Mesendoderm (in vitro differentiated cells): Measurements from ENCODE around the gene ROPN1.

Source experiments
- DNase-seq: peaks from one replicate; pipeline ENCODE4 v3.0.0; 2013
- H2AK5ac ChIP-seq: 2 replicates; pipeline ENCODE4 v1.6.1; 2013; ENCODE audit warnings: low read length, inconsistent platforms
- H2BK120ac ChIP-seq: 2 replicates; pipeline ENCODE4 v1.6.1; 2013; ENCODE audit warnings: low read depth, mild to moderate bottlenecking, low read length, moderate library complexity, mixed read lengths
- H2BK15ac ChIP-seq: replicated peaks from 2 replicates; pipeline ENCODE4 v1.6.1; 2013; ENCODE audit warnings: low read depth, mild to moderate bottlenecking, moderate library complexity
- H2BK5ac ChIP-seq: 2 replicates; pipeline ENCODE4 v1.6.1; 2013; ENCODE audit warnings: low read length, inconsistent platforms
- H3K18ac ChIP-seq: 2 replicates; pipeline ENCODE4 v1.6.1; 2013; ENCODE audit warnings: mild to moderate bottlenecking, low read length, mixed read lengths
- H3K23ac ChIP-seq: one replicate; pipeline ENCODE4 v1.6.1; 2013; ENCODE audit warnings: low read length
- H3K27ac ChIP-seq: 2 replicates; pipeline ENCODE4 v1.5.1; 2013; ENCODE audit warnings: low read depth, mild to moderate bottlenecking, inconsistent platforms, low read length, moderate library complexity
- H3K27me3 ChIP-seq: 2 replicates; pipeline ENCODE4 v1.6.1; 2013; ENCODE audit warnings: low read length, control low read depth, mild to moderate bottlenecking, inconsistent platforms; ENCODE audit not compliant: insufficient read depth, poor library complexity
- H3K36me3 ChIP-seq: 2 replicates; pipeline ENCODE4 v1.6.1; 2013; ENCODE audit warnings: low read length, inconsistent platforms; ENCODE audit not compliant: control insufficient read depth, insufficient read depth
- H3K4ac ChIP-seq: one replicate; pipeline ENCODE4 v1.6.1; 2013; ENCODE audit warnings: low read depth, mild to moderate bottlenecking, low read length, moderate library complexity
- H3K4me1 ChIP-seq: 2 replicates; pipeline ENCODE4 v1.6.1; 2013; ENCODE audit warnings: low read depth, low read length, inconsistent platforms; ENCODE audit not compliant: control insufficient read depth
- H3K4me2 ChIP-seq: 2 replicates; pipeline ENCODE4 v1.6.1; 2013; ENCODE audit warnings: low read length
- H3K4me3 ChIP-seq: 2 replicates; pipeline ENCODE4 v1.5.1; 2013; ENCODE audit warnings: mild to moderate bottlenecking, low read length
- H3K56ac ChIP-seq: one replicate; pipeline ENCODE4 v1.6.1; 2013; ENCODE audit warnings: low read length
- H3K79me1 ChIP-seq: 2 replicates; pipeline ENCODE4 v1.6.1; 2013; ENCODE audit warnings: low read length, inconsistent platforms
- H3K79me2 ChIP-seq: 2 replicates; pipeline ENCODE4 v1.6.1; 2013; ENCODE audit warnings: mild to moderate bottlenecking, low read length; ENCODE audit not compliant: control insufficient read depth, insufficient read depth
- H3K9ac ChIP-seq: 2 replicates; pipeline ENCODE4 v1.6.1; 2013; ENCODE audit warnings: low read length, inconsistent platforms
- H4K5ac ChIP-seq: one replicate; pipeline ENCODE4 v1.6.1; 2013; ENCODE audit warnings: low read length
- H4K8ac ChIP-seq: one replicate; pipeline ENCODE4 v1.6.1; 2013; ENCODE audit warnings: low read depth, mild to moderate bottlenecking, control low read depth, low read length, moderate library complexity
- WGBS: extraction: QIAGEN DNeasy Blood & Tissue Kit; methylation state at CpG from one replicate; pipeline ENCODE4 v1.1.7; 2013; ENCODE audit warnings: low lambda C conversion rate, missing lambda C conversion rate; ENCODE audit not compliant: insufficient coverage; ENCODE audit errors: extremely low coverage; 5-methylcytosine and 5-hydroxymethylcytosine counted together

ROPN1 gene

GRCh38 chr3:124034844-124035152 lies 42.9 kb upstream of the ROPN1 start:
- Histone ChIP-seq H3K27ac (no peak overlapping the region), H3K4me2 (no peak overlapping the region), H3K4ac (no peak overlapping the region), H3K4me1 (peaks cover 2% of the 10 kb centered on the region), H3K36me3 (no peaks in the 10 kb centered on the region), H3K79me2 (no peaks in the 10 kb centered on the region), H3K27me3 (peaks cover 10% of the 10 kb centered on the region), H4K5ac (no peak overlapping the region), H4K8ac (no peak overlapping the region), H2BK15ac (no peak overlapping the region), H3K4me3 (no peak overlapping the region), H3K79me1 (no peaks in the 10 kb centered on the region), H3K9ac (no peak overlapping the region), H2BK5ac (no peak overlapping the region), H3K18ac (no peak overlapping the region), H3K23ac (no peak overlapping the region), H3K56ac (no peak overlapping the region), H2BK120ac (no peak overlapping the region), H2AK5ac (no peak overlapping the region)
- no peak for DNase-seq
- no CpG with 5 or more reads among the region's 1 CpG for WGBS

GRCh38 chr3:124034016-124034843 lies 42.3 kb upstream of the ROPN1 start:
- Histone ChIP-seq H2BK15ac (no peak overlapping the region), H3K23ac (no peak overlapping the region), H3K79me1 (no peaks in the 10 kb centered on the region), H4K5ac (no peak overlapping the region), H3K4me2 (peak overlapping the region; percentile 82), H3K27ac (no peak overlapping the region), H3K79me2 (no peaks in the 10 kb centered on the region), H3K9ac (peak overlapping the region; percentile 85), H3K4me3 (peak overlapping the region; percentile 51), H4K8ac (no peak overlapping the region), H2AK5ac (no peak overlapping the region), H3K18ac (peak overlapping the region; percentile 82), H2BK120ac (no peak overlapping the region), H3K4ac (no peak overlapping the region), H3K27me3 (peaks cover 10% of the 10 kb centered on the region), H3K4me1 (peaks cover 2% of the 10 kb centered on the region), H3K56ac (peak overlapping the region; percentile 92), H3K36me3 (no peaks in the 10 kb centered on the region), H2BK5ac (no peak overlapping the region)
- no CpG with 5 or more reads among the region's 47 CpGs for WGBS
- DNase-seq: peak; percentile 11

GRCh38 chr3:124033360-124034015 lies 41.6 kb upstream of the ROPN1 start, which contains the start of gene KALRN:
KALRN (plus strand) TSS chr3:124033369.
- peak within 1 kb of the TSS; percentile 82 for H3K4me2 ChIP-seq
- H3K9ac ChIP-seq: peak within 1 kb of the TSS; percentile 85
- H3K27me3 ChIP-seq: peaks cover 10% of the 10 kb centered on the region
- peak within 1 kb of the TSS; percentile 83 for H2BK120ac ChIP-seq
- H3K36me3 ChIP-seq: no peaks in the 10 kb centered on the region
- H2AK5ac ChIP-seq: no peak within 1 kb of the TSS
- no CpG with 5 or more reads among the region's 63 CpGs for WGBS
- no peak within 1 kb of the TSS for H4K8ac ChIP-seq
- H3K56ac ChIP-seq: peak within 1 kb of the TSS; percentile 93
- peak within 1 kb of the TSS; percentile 18 for H2BK5ac ChIP-seq
- H3K23ac ChIP-seq: no peak within 1 kb of the TSS
- peak within 1 kb of the TSS; percentile 79 for H3K27ac ChIP-seq
- H3K4me3 ChIP-seq: peak within 1 kb of the TSS; percentile 51
- H4K5ac ChIP-seq: no peak within 1 kb of the TSS
- DNase-seq: peak; percentile 9
- peaks cover 2% of the 10 kb centered on the region for H3K4me1 ChIP-seq
- peak within 1 kb of the TSS; percentile 99 for H3K18ac ChIP-seq
- peak within 1 kb of the TSS; percentile 85 for H3K4ac ChIP-seq
- H2BK15ac ChIP-seq: no peak within 1 kb of the TSS
- H3K79me2 ChIP-seq: no peaks in the 10 kb centered on the region
- H3K79me1 ChIP-seq: no peaks in the 10 kb centered on the region

- no CpG with 5 or more reads among the region's 48 CpGs for WGBS
- peak; percentile 94 for DNase-seq
- Histone ChIP-seq H3K23ac (no peak overlapping the region), H3K27ac (peak overlapping the region; percentile 79), H3K18ac (peak overlapping the region; percentile 99), H3K4ac (peak overlapping the region; percentile 70), H2BK15ac (no peak overlapping the region), H4K5ac (no peak overlapping the region), H3K4me3 (peak overlapping the region; percentile 43), H3K9ac (peak overlapping the region; percentile 84), H3K79me1 (no peaks in the 10 kb centered on the region), H2AK5ac (no peak overlapping the region), H3K36me3 (no peaks in the 10 kb centered on the region), H2BK120ac (peak overlapping the region; percentile 83), H3K4me1 (peaks cover 2% of the 10 kb centered on the region), H4K8ac (no peak overlapping the region), H3K56ac (peak overlapping the region; percentile 93), H3K4me2 (peak overlapping the region; percentile 73), H2BK5ac (no peak overlapping the region), H3K79me2 (no peaks in the 10 kb centered on the region), H3K27me3 (peaks cover 10% of the 10 kb centered on the region)
These were observed 41.0 kb upstream of the ROPN1 start for GRCh38 chr3:124032881-124033359.

- peak; percentile 43 for DNase-seq
- no peaks in the 10 kb centered on the region for H3K79me2 ChIP-seq
- H3K56ac ChIP-seq: peak overlapping the region; percentile 93
- no peak overlapping the region for H2AK5ac ChIP-seq
- peak overlapping the region; percentile 84 for H3K9ac ChIP-seq
- H3K23ac ChIP-seq: no peak overlapping the region
- no peak overlapping the region for H4K5ac ChIP-seq
- H2BK15ac ChIP-seq: no peak overlapping the region
- H3K4ac ChIP-seq: peak overlapping the region; percentile 70
- H3K36me3 ChIP-seq: no peaks in the 10 kb centered on the region
- peak overlapping the region; percentile 73 for H3K4me2 ChIP-seq
- peak overlapping the region; percentile 18 for H2BK5ac ChIP-seq
- peaks cover 10% of the 10 kb centered on the region for H3K27me3 ChIP-seq
- H3K4me3 ChIP-seq: peak overlapping the region; percentile 43
- H3K18ac ChIP-seq: peak overlapping the region; percentile 78
- H3K79me1 ChIP-seq: no peaks in the 10 kb centered on the region
- H3K27ac ChIP-seq: no peak overlapping the region
- no peak overlapping the region for H2BK120ac ChIP-seq
- WGBS: no CpG with 5 or more reads among the region's 29 CpGs
- H4K8ac ChIP-seq: no peak overlapping the region
- peaks cover 2% of the 10 kb centered on the region for H3K4me1 ChIP-seq
These were observed 40.5 kb upstream of the ROPN1 start for GRCh38 chr3:124032311-124032880.
